Esophagus muscularis mucosa (tissue), 4 donors: ENCODE data around the gene AGER. TPM values are rescaled to one million over a fixed set of nuclear protein-coding genes. Genes with fewer than 3 reads are reported as not detected.
A peak's percentile ranks its signal among the peaks of the same experiment; 100 is the strongest.

Source experiments
- DNase-seq: peaks from one replicate; pipeline ENCODE4 v3.0.0-alpha.2; 2017; ENCODE audit errors: extremely low spot score
- H3K27ac ChIP-seq, 4 donors: fragments of 200-600 bp; sonication (generic); replicated peaks in 1 of 4; 1 replicate in 3 of 4; 2 replicates in 1 of 4; pipeline ENCODE4 v1.5.1; 2016 to 2019; ENCODE audit warnings: mild to moderate bottlenecking in 1 of 4
- H3K27me3 ChIP-seq, 4 donors: fragments of 200-600 bp; sonication (generic); one replicate each; pipeline versions ENCODE4 v1.5.1 to v1.6.0; 2016 to 2019
- H3K36me3 ChIP-seq, 4 donors: fragments of 200-600 bp; sonication (generic); one replicate each; pipeline ENCODE4 v1.5.1; 2016 to 2019
- H3K4me1 ChIP-seq, 4 donors: fragments of 200-600 bp; sonication (generic); one replicate each; pipeline ENCODE4 v1.5.1; 2016 to 2019
- H3K4me3 ChIP-seq, 4 donors: fragments of 200-600 bp; sonication (generic); 1 replicate in 2 of 4; 2 replicates in 2 of 4; pipeline ENCODE4 v1.5.1; 2016 to 2019; ENCODE audit warnings: mild to moderate bottlenecking in 4 of 4, moderate library complexity in 1 of 4
- H3K9me3 ChIP-seq, 4 donors: fragments of 200-600 bp; sonication (generic); 1 replicate in 3 of 4; 2 replicates in 1 of 4; pipeline ENCODE4 v1.5.1; 2016 to 2019
- CTCF ChIP-seq, 3 experiments: fragments of 200-600 bp in 2 of 3; fragments of 450-650 bp in 1 of 3; sonication (generic) in 2 of 3; IDR thresholded peaks; one replicate each; pipeline ENCODE4 v1.5.1; 2017 to 2019; ENCODE audit warnings: antibody characterized with exemption in 3 of 3, mild to moderate bottlenecking in 2 of 3, moderate library complexity in 1 of 3
- EP300 ChIP-seq: sonication (generic); formaldehyde crosslinking; IDR thresholded peaks from one replicate; pipeline ENCODE4 v1.6.1; 2017; ENCODE audit warnings: antibody characterized with exemption
- POLR2A ChIP-seq: fragments of 450-650 bp; IDR thresholded peaks from one replicate; pipeline ENCODE4 v1.6.1; 2017; ENCODE audit warnings: antibody characterized with exemption, moderate library complexity, mild to moderate bottlenecking, low read depth
- POLR2AphosphoS5 ChIP-seq, 2 donors: sonication (generic); formaldehyde crosslinking; IDR thresholded peaks; one replicate each; pipeline ENCODE4 v1.6.1; 2017; ENCODE audit warnings: antibody characterized with exemption in 2 of 2
- WGBS: methylation state at CpG from one replicate; pipeline ENCODE4 v1.1.5; 2018; 5-methylcytosine and 5-hydroxymethylcytosine counted together
- intact Hi-C: fragments of 100-400 bp; cut with DNase I; formaldehyde crosslinking; loops from one replicate; pipeline ENCODE4 v1.15.1; 2023
- total RNA-seq, 4 donors: library from RNA; depleted of rRNA; stranded (reverse); fragments of >200 nt; gene quantifications; one replicate each; pipeline versions ENCODE4 v1.1.0 to v1.2.1, GENCODE V29; 2016

Gene AGER
- total RNA-seq, 4 donors from 2014 or later: 0.83 to 5.9 (median 3.8) TPM

- Histone ChIP-seq H3K27me3 (no peaks in the 10 kb centered on the region), H3K9me3 (no peaks in the 10 kb centered on the region), H3K4me1 (peaks cover 69 to 80% (median 76%) of the 10 kb centered on the region in 4 donors), H3K27ac (peak overlapping the region; percentile 90 to 99 (median 98)), H3K36me3 (peaks cover 16 to 21% (median 20%) of the 10 kb centered on the region in 4 donors), H3K4me3 (peak overlapping the region; percentile 66 to 92 (median 84))
- DNase-seq: no peak
- TF ChIP-seq POLR2AphosphoS5 (IDR thresholded peaks at IDR 0.05) (no peak), POLR2A (no peak), CTCF (IDR thresholded peaks at IDR 0.05) (no peak), EP300 (no peak)
- 87% methylated on average over 6 of the region's 8 CpGs for WGBS
- intact Hi-C loops: no loop called here
These were observed 7.0 kb upstream of the AGER start for GRCh38 chr6:32190911-32191677.

GRCh38 chr6:32190054-32190851, 6.2 kb upstream of the AGER start, which contains the start of gene PBX2:
Gene PBX2, minus strand, starts transcription at chr6:32190202. Its CDS starts 287 bp downstream, at chr6:32189915.
- peak within 1 kb of the TSS; percentile 66 to 92 (median 84) for H3K4me3 ChIP-seq
- WGBS: 1% methylated on average over 21 of the region's 23 CpGs
- intact Hi-C loops: no loop called here

GRCh38 chr6:32189742-32190053, 5.6 kb upstream of the AGER start:
- Histone ChIP-seq H3K4me1 (peaks cover 70 to 83% (median 80%) of the 10 kb centered on the region in 4 donors), H3K27me3 (no peaks in the 10 kb centered on the region), H3K36me3 (peaks cover 16 to 24% (median 21%) of the 10 kb centered on the region in 4 donors), H3K4me3 (peak overlapping the region; percentile 66 to 92 (median 84)), H3K27ac (peak overlapping the region; percentile 90 to 99 (median 98)), H3K9me3 (no peaks in the 10 kb centered on the region)
- intact Hi-C loops: no loop called here
- no CpG with 5 or more reads among the region's 23 CpGs for WGBS
- DNase-seq: no peak
- TF ChIP-seq EP300: no peak
- no peak for TF ChIP-seq POLR2AphosphoS5 (IDR thresholded peaks at IDR 0.05)
- TF ChIP-seq CTCF (IDR thresholded peaks at IDR 0.05): no peak
- no peak for TF ChIP-seq POLR2A

More at GRCh38 chr6:32190054-32190851, 6.2 kb upstream of the AGER start, which contains the start of gene PBX2:
- TF ChIP-seq EP300 (no peak), CTCF (IDR thresholded peaks at IDR 0.05) (no peak), POLR2AphosphoS5 (IDR thresholded peaks at IDR 0.05) (peak; percentile 85 to 89), POLR2A (peak; percentile 57)
- Histone ChIP-seq H3K4me1 (peaks cover 72 to 84% (median 80%) of the 10 kb centered on the region in 4 donors), H3K36me3 (peaks cover 16 to 24% (median 21%) of the 10 kb centered on the region in 4 donors), H3K27ac (peak within 1 kb of the TSS; percentile 90 to 99 (median 98)), H3K9me3 (no peaks in the 10 kb centered on the region), H3K27me3 (no peaks in the 10 kb centered on the region)
- DNase-seq: peak; percentile 98

- peak overlapping the region; percentile 66 to 92 (median 84) for H3K4me3 ChIP-seq
- intact Hi-C loops: no loop called here
- H3K27ac ChIP-seq: peak overlapping the region; percentile 90 to 99 (median 98)
- no peaks in the 10 kb centered on the region for H3K27me3 ChIP-seq
- WGBS: 4% methylated on average over 6 of the region's 10 CpGs
- no peak for DNase-seq
- TF ChIP-seq CTCF (IDR thresholded peaks at IDR 0.05) (peak in 1 of 3 experiments; percentile 3), POLR2AphosphoS5 (IDR thresholded peaks at IDR 0.05) (no peak)
- H3K4me1 ChIP-seq: peaks cover 70 to 83% (median 80%) of the 10 kb centered on the region in 4 donors
- H3K9me3 ChIP-seq: no peaks in the 10 kb centered on the region
- peaks cover 16 to 24% (median 22%) of the 10 kb centered on the region in 4 donors for H3K36me3 ChIP-seq
These were observed 5.2 kb upstream of the AGER start for GRCh38 chr6:32189069-32189741.
